ENCODE data around the gene PRIM2.
"Not testable (repeated sequence)": the region's sequence is repeated elsewhere in the genome, so short reads cannot be mapped to it uniquely, and the experiment has no call there.

PRIM2 gene

DNA sequence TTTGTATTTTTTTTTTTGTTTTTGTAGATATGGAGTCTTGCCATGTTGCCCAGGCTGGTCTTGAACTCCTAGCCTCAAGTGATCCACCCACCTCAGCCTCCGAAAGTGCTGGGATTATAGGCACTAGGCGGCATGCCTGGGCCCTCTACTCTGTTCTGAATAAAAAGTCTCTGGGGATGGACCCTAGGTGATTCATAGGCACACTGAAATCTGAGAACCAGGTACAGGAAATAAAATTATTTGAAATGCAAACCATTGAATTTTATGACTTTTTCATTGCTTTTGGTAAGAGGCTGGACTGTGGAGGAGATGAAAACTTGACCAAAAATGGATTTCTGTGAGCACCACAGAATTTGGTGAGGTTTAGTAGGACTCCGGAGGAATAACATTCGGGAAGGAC, 117.5 kb downstream of the PRIM2 start:
- TF ChIP-seq, protein P1, sequence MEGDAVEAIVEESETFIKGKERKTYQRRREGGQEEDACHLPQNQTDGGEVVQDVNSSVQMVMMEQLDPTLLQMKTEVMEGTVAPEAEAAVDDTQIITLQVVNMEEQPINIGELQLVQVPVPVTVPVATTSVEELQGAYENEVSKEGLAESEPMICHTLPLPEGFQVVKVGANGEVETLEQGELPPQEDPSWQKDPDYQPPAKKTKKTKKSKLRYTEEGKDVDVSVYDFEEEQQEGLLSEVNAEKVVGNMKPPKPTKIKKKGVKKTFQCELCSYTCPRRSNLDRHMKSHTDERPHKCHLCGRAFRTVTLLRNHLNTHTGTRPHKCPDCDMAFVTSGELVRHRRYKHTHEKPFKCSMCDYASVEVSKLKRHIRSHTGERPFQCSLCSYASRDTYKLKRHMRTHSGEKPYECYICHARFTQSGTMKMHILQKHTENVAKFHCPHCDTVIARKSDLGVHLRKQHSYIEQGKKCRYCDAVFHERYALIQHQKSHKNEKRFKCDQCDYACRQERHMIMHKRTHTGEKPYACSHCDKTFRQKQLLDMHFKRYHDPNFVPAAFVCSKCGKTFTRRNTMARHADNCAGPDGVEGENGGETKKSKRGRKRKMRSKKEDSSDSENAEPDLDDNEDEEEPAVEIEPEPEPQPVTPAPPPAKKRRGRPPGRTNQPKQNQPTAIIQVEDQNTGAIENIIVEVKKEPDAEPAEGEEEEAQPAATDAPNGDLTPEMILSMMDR (IDR thresholded peaks at IDR 0.05; ENCODE audit: extremely low read depth, missing control alignments) = no peak
- no peak for DNase-seq (ENCODE audit: low spot score)

DNA sequence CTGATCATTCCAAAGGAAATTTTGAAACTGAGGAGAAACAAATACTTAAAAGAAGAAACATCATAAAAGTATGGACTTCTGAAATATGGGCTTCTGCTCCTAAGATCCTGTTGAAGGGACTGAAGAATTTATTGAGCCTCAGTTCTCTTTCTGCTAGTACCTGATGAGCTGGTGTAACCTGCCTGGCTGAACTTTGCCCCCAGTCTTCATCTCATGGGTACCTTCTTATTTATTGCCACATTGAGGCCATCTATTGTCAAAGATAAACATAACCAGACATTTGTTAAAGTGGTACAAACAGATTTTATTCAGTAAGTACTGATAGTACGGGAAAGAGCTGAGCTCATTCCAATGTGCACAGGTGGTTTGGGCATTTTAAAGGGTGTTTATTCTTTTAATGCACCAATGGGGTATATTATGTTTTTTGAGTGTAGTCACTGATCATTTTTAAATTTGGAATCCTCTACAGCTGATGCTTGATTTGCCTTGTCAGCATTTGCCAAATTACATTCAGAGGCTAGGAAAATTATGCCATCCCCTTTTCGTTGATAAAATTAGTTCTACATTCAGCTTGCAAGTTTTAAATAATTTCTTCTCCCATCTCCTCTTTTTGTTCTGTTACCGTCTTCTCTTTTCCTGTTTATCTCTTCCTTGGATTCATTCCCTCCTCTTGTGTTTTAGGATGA, 118.2 kb downstream of the PRIM2 start:
- no peak for DNase-seq (ENCODE audit: low spot score)
- TF ChIP-seq, protein P1 (IDR thresholded peaks at IDR 0.05; ENCODE audit: extremely low read depth, missing control alignments) = no peak

DNA sequence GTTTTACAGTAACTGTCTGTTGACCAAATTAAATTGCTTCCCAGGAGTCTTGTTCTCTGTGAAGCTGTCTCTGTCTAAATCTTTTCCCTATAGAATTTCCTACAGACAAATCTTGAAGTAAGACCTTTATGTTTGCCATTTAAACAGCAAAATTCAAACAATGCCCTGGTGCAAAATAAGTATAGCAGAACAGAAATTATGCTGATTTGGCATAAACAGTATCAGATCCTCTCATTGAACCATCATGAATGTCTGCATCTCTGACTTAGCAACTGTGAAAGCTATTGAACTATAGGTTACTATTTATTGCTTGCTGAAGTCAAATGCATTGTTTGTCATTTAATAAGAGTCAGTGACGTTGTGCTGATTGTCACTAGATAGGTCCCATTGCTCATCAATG, 123.3 kb downstream of the PRIM2 start:
- not testable (repeated sequence) for DNase-seq (ENCODE audit: low spot score)

DNA sequence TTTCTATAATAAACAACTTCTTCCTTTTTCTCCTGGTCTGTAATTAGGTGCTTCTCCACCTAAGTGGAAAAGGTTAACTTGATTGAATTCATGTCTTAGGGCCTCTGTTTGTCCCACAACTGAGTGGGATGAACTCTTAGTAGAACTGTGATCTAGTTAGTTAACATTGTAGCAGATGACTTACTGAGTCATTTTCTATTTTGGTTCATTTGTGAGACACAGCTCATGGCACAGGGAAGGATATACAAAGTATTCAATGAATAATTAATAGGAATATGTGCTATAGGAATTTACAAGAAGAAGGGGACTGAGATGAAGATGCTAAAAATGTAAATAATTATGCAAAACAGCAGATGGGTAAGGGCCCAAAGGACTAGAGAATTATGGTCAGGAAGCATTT, 124.7 kb downstream of the PRIM2 start:
- not testable (repeated sequence) for DNase-seq (ENCODE audit: low spot score)

DNA sequence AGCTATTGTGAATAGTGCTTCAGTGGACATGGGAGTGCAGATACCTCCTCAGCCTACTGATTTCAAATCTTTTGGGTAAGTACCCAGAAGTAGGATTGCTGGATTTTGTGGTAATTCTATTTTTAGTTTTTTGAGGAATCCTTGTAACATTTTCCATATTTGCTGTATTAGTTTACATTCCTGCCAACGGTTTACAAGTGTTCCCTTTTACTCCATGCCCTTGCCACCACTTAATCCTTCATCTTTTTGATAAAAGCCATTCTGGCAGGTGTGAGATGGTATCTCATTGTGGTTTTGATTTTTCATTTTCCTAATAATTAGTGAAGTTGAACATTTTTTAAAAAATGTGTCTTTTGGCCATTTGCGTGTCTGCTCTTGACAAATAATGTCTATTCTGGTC, 125.8 kb downstream of the PRIM2 start:
- not testable (repeated sequence) for DNase-seq (ENCODE audit: low spot score)

DNA sequence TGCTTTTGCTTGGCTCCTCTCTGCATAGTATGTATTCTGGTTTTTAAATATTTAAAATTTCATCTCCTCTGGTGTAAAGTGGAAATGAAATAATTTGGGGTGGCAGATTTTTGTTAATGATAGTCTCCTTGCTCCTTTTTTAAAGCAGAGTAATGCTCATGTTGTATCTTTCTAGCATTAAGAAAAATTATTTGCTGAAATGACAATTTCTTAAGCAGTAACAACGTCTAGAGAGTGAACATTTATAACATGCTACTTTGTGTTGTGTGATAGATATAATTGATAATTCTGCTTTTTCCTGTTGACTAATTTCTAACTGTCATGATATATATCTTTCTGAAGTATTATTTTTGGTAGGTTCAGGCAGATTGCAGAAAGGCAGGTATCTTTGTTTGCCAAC, 127.4 kb downstream of the PRIM2 start:
- not testable (repeated sequence) for DNase-seq (ENCODE audit: low spot score)

DNA sequence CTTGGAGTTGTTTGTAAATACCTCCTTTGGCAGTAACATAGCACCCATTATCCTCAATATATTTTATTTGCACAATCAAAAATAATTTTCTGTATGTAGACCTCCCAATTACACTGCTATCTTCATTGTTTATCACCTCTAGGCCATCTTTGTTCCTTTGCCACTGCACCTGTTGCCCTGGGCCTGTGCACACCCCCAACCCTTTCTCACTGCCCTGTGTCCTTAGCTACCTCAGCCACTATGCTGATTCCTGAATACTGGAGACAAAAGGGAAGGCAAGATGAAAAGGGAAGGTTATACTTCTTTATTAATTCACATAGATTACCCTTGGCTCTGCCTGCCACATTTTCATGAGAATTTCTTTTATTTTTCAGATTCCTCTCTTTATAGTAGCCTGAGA, 127.9 kb downstream of the PRIM2 start:
- not testable (repeated sequence) for DNase-seq (ENCODE audit: low spot score)

DNA sequence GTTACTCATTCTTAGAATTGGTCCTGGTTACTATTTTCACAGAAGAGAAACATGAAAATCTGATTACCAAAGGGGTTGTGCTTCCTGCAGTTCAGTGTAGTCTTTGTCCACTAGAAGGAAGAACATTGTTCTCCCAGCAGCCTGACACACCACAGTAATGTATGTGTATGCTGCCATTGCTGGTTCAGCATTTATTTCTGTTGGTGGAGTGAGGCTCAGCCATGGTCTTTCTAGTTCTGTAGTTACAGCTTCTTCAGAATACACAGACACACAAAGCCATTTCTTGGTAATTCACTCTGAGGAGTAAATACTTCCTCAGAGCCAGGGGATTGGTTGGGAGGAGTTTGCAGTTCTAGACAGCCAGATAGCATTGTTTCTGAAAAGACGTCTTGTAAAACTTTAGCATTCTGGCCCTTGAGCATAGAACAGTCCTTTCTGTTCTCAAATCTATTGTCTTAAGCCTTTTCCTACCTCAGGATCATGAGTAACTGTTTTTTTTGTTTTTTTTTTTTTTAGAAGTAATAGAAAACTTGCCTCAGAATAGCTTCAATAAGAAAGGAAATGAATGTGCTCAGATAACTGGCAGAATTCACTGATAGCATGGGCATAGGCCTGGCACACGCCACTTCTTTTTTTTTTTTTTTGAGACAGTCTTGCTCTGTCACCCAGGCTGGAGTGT, 128.5 kb downstream of the PRIM2 start:
- not testable (repeated sequence) for DNase-seq (ENCODE audit: low spot score)

DNA sequence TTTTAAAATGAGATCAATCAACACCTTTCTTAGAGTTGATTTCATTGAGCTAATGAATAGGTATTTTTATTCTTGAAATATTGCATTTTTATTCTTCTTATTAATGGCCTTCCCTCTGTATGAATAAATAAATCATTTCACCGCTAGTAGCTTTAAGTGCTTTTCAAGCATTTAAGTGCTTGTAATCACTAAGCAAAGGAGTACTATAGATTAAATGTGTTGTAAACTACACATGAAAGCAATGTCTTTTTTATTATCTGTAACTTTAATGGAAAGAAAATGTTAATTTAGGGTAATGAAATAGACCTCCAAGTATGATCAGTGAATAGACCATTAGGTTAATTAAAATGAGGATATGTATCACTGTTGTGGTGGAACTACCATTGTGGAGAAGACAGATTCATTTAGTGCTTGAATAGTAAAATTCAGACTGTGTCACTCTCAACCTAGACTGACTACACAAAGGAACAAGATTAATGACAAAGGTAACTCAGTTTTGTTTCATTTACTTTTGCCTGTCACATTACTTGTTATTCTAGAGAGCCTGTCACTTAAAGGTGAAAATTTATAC, 132.2 kb downstream of the PRIM2 start:
- not testable (repeated sequence) for DNase-seq (ENCODE audit: low spot score)

DNA sequence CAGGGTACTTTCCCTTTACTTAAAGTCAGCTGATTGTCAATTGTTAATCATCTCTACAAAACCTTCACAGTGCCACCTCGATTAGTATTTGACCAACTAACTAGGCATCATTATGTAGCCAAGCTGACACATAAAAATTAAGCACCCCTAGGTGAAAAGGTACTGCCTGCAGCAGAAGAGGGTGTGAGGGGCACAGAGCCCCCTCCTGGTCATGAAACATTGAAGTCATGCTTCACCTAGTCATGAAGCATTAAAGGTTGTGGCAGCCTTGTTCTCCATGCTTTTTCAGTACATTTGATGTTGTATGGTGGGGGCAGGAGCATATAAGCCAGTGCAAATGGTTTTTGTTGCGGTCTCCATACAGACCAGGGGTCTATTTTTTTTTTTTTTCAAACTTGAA, 142.4 kb downstream of the PRIM2 start:
- DNase-seq (ENCODE audit: low spot score) = not testable (repeated sequence)

DNA sequence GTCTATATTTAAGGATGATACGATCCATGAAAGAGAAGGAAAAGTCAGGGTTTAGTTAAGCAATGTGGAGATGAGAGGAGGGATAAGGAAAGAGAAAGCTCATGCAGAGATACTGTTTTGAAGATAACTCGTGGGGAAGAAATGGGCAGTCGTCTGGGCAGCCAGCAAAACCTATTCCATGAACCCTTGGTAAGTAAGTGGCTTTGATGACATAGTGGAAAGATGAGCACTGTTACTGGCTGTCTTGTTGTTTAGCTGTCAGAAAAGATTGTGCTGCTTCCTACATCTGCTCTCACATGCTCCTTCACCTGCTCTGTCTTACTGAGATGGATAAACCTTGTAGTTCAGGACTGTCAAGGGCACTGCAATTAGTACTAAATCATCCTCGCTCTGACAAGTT, 143.6 kb downstream of the PRIM2 start:
- not testable (repeated sequence) for DNase-seq (ENCODE audit: low spot score)

DNA sequence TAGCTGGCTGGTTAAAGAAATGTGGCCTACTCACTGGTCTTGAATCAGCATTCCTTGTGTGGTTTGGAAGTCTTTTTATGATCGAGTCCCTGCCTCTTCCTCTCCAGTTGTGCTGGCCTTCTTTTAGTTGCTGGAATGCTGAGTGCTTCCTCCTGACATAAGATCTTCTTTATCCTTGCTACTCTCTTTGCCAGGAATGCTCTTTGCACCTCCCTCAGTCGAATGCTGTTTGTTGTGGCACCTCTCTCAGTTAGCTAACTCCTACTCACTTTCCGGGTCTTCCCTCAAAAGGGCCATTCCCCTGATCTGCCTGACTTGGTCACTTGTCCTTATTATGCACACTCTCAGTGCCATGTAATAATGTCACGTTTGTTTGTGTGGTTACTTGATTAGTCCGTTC, 146.4 kb downstream of the PRIM2 start:
- DNase-seq (ENCODE audit: low spot score) = not testable (repeated sequence)

DNA sequence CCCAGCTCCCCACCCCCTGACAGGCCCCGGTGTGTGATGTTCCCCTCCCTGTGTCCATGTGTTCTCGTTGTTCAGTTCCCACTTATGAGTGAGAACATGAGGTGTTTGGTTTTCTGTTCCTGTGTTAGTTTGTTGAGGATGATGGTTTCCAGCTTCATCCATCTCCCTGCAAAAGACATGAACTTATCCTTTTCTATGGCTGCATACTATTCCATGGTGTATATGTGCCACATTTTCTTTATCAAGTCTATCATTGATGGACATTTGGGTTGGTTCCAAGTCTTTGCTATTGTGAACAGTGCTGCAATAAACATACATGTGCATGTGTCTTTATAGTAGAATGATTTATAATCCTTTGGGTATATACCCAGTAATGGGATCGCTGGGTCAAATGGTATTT, 148.5 kb downstream of the PRIM2 start:
- DNase-seq (ENCODE audit: low spot score) = not testable (repeated sequence)

DNA sequence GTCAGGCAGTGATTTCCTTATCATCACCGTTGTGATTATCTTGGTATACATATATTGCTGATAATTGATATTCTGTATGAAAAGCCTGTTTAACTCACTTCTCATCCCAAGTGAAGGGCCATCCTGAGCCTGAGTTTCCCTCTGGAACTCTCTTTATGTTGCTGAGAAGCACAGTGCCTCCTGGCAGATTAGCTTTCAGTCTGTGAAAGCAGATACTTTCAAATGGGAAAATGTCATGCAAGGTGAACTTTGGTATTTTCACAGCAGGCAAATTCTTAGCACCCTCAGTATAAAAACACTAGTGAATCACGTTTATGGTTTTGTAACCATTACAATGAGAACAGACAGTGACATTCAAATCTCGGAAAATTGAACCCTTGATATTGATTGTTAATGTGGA, 151.6 kb downstream of the PRIM2 start:
- TF ChIP-seq, protein P1 (IDR thresholded peaks at IDR 0.05; ENCODE audit: extremely low read depth, missing control alignments) = no peak
- DNase-seq (ENCODE audit: low spot score) = no peak

DNA sequence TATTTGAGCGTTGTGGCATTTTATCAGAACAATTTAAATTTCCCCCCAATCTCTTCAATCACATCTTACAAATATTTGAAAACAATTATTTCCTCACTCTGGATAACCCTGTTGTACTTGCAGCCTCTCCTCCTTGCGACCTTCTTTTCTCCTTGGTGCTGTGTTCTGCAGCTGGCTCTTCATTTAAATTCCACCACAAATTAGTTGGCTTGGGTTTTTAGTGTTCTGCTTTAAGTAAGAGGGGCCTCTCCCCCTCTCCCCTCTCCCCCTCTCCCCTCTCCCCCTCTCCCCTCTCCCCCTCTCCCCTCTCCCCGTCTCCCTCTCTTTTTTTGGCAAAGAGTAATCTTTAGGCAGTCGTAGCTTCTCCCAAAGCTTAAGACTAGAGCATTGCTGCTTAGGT, 152.7 kb downstream of the PRIM2 start:
- DNase-seq (ENCODE audit: low spot score) = not testable (repeated sequence)

DNA sequence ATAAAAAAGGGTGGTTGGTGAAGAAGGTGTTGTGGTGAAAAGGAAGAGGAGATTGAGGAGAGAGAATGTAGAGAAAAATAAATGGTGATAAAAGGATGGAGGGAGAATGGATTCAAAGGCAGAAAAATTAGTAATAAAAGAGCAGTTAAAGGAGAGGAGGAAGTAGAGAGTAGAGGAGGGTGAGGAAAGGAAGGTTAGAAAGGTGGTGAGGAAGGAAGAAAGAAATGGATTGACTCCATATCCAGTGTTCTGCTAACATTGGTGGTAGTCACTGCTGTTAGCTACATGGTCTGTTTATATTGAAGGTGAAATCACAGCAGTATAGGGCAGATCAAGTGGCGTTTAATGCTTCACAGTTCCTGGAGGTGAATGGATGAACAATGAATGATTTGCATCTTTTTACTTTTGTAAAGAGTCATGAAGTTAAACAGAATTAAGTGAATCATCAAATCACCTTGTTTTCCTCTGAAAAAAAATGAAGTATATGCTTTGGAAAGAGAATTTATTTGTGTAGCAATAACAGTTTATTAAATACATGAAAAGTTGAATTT, 154.0 kb downstream of the PRIM2 start:
- DNase-seq (ENCODE audit: low spot score) = not testable (repeated sequence)

DNA sequence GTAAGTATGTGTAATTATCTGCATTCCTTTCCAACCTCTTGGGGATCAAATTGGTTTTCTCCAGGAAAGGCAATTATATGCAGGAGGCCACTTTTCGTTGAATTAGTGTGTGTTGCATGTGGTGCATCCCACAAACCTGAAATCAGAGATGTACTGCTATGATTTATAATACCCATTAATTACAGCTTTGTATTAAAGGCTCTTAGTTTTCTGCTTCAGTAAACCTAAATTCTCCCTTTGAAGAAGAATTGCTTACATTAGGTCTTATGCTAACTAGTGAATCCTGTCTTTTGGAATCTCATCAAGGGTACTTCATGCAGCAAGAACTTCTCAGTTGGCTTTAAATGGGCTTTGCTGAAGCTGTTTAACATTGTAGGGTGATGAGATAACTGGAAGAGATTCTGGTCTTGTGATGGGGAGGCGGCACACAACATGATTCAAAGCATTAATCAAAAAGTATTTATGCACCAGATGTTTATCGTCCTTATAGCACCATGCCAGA, 155.5 kb downstream of the PRIM2 start:
- DNase-seq (ENCODE audit: low spot score) = not testable (repeated sequence)

Data from GM20000 (cell line).